Measurements from ENCODE around the gene RNF167. TPM values are rescaled to one million over a fixed set of nuclear protein-coding genes. Genes with fewer than 3 reads are reported as not detected.
A peak's percentile ranks its signal among the peaks of the same experiment; 100 is the strongest.

Gene RNF167
- total and polyA plus RNA-seq, 2 of the 8 experiments (the other 6 are each of a cell fraction or from before 2014, with no cell fraction given) = 140 to 281 TPM

- Histone ChIP-seq H3K27ac (ENCODE audit: low read depth, low read length) (no peak overlapping the region), H3K79me1 (ENCODE audit: low read depth, low read length) (0 out of 2 replicates have a peak, but pooled peaks cover 2% of the 10 kb centered on the region)
- TF ChIP-seq USF2 (IDR thresholded peaks at IDR 0.05; ENCODE audit: low read length) (no peak), TBP (IDR thresholded peaks at IDR 0.05; ENCODE audit: low read depth, low read length) (no peak)
Measured at GRCh38 chr17:4953451-4953961, 13.4 kb downstream of the RNF167 start.

More at GRCh38 chr17:4953451-4953961, 13.4 kb downstream of the RNF167 start:
- no peak overlapping the region for H3K9ac ChIP-seq (replicated peaks in 1 of 4; ENCODE audit: extremely low read depth in 1 of 4, low read depth in 3 of 4, low read length in 3 of 4)
- H2AK5ac ChIP-seq (ENCODE audit: low read depth, low read length) = no peak overlapping the region
- H4K5ac ChIP-seq (ENCODE audit: insufficient read length, low read depth, low read length) = no peak overlapping the region
- no peak overlapping the region for H2BK20ac ChIP-seq (ENCODE audit: low read length)
- WGBS, 2 experiments (ENCODE audit: extremely low coverage in 1 of 2, insufficient coverage in 1 of 2, insufficient read length in 1 of 2, insufficient replicate concordance in 2 of 2, low coverage in 1 of 2, low lambda C conversion rate in 2 of 2, missing lambda C conversion rate in 1 of 2) = 90% methylated on average over 14 of the region's 14 CpGs; no CpG with 5 or more reads in 1 of the 2 experiments
- H4K91ac ChIP-seq (replicated peaks; ENCODE audit: insufficient read length, low read length) = peak overlapping the region; percentile 20
- H3K4me1 ChIP-seq (replicated peaks in 1 of 4; ENCODE audit: control insufficient read depth in 3 of 4, insufficient read depth in 4 of 4, low read length in 3 of 4) = peaks cover 0 to 13% (median 9%) of the 10 kb centered on the region in 4 experiments; a peak in 6 of 7 replicates
- no peaks in the 10 kb centered on the region for H4K20me1 ChIP-seq (replicated peaks in 1 of 2; ENCODE audit: control insufficient read depth in 1 of 2, insufficient read depth in 2 of 2, low read length in 2 of 2)
- no peaks in the 10 kb centered on the region for H3K36me3 ChIP-seq (ENCODE audit: control insufficient read depth in 2 of 4, insufficient read depth in 4 of 4, low read length in 3 of 4)
- H3K14ac ChIP-seq (ENCODE audit: insufficient read length) = no peak overlapping the region
- H2BK120ac ChIP-seq (replicated peaks; ENCODE audit: low read depth, low read length) = no peak overlapping the region
- H2BK15ac ChIP-seq (ENCODE audit: low read length) = no peak overlapping the region
- H3K79me2 ChIP-seq (ENCODE audit: control insufficient read depth in 1 of 2, insufficient read depth in 2 of 2, low read length in 2 of 2) = no peaks in the 10 kb centered on the region; a peak in 1 of 4 replicates
- H3K4me3 ChIP-seq (ENCODE audit: extremely low read depth in 1 of 4, insufficient read depth in 2 of 4, low read depth in 3 of 4, low read length in 4 of 4) = no peak overlapping the region
- H2AFZ ChIP-seq (ENCODE audit: low read length) = no peak overlapping the region
- FAIRE-seq (no peak), DNase-seq (ENCODE audit: low read depth in 1 of 2, low spot score in 2 of 2) (no peak)
- no peaks in the 10 kb centered on the region for H3K27me3 ChIP-seq (replicated peaks in 1 of 4; ENCODE audit: control insufficient read depth in 3 of 4, extremely low read depth in 1 of 4, insufficient read depth in 3 of 4, low read length in 3 of 4)
- no peak overlapping the region for H3K23ac ChIP-seq (ENCODE audit: insufficient read length)
- no peak overlapping the region for H4K8ac ChIP-seq (ENCODE audit: extremely low read depth, insufficient read depth, low read length)
- H3K4ac ChIP-seq (replicated peaks; ENCODE audit: insufficient read length, low read depth, low read length) = no peak overlapping the region
- H3K23me2 ChIP-seq (ENCODE audit: low read depth, low read length) = peaks cover 8% of the 10 kb centered on the region
- H3K9me3 ChIP-seq (ENCODE audit: insufficient read depth in 2 of 2, low read depth in 1 of 2, low read length in 1 of 2) = no peaks in the 10 kb centered on the region
- POLR2A ChIA-PET (ENCODE audit: partially characterized antibody) = interaction anchor here (0.6 to 32.4 kb wide), 6 partner anchors 6 to 42 kb away, joined by 3 to 987 read pairs (median 4); partner anchors contain the start of genes ENO3, PFN1, RNF167 and SLC25A11
- CTCF ChIA-PET (ENCODE audit: partially characterized antibody) = interaction anchor here (0.6 to 5.0 kb wide), 12 partner anchors 8 to 456 kb away, joined by 3 to 20 read pairs (median 4); partner anchors contain the start of genes CAMTA2 and SLC52A1
- no peak overlapping the region for H2BK12ac ChIP-seq (ENCODE audit: low read depth, low read length)
- H3K56ac ChIP-seq (replicated peaks; ENCODE audit: insufficient read length, low read depth, low read length) = no peak overlapping the region
- H3K18ac ChIP-seq (ENCODE audit: extremely low read depth, low read length) = no peak overlapping the region
- no peak overlapping the region for H3K4me2 ChIP-seq (ENCODE audit: insufficient read depth in 1 of 2, low read depth in 2 of 2, low read length in 2 of 2)
- no peak overlapping the region for H2BK5ac ChIP-seq (ENCODE audit: low read depth, low read length)
